Activated CD4-positive, CD25-positive, alpha-beta regulatory T cell treated with anti-CD3 and anti-CD28 coated beads, Interleukin-2, amount 50 U/mL, for 16 hours (primary cell): ENCODE data around the gene CATSPERD.

Experiments used
- DNase-seq: peaks from one replicate; pipeline ENCODE4 v3.0.0-alpha.2; 2020; ENCODE audit warnings: low read depth, low spot score

CATSPERD gene

GRCh38 chr19:5719961-5720790 lies at the start of gene CATSPERD, which contains the start of gene LONP1:
TSS of gene CATSPERD (plus strand) at chr19:5720637. CDS start at chr19:5720738, 101 bp downstream.
TSS of gene LONP1 (minus strand) at chr19:5720146. CDS start at chr19:5720132, 14 bp downstream.
- DNase-seq = peak; percentile 97

- no peak for DNase-seq
These were observed 48.8 kb upstream of the CATSPERD start for GRCh38 chr19:5671600-5671999.

- DNase-seq = no peak
These were observed 47.6 kb upstream of the CATSPERD start for GRCh38 chr19:5672708-5673459.

GRCh38 chr19:5673752-5674151 lies 46.7 kb upstream of the CATSPERD start:
- no peak for DNase-seq

GRCh38 chr19:5674714-5675113 lies 45.7 kb upstream of the CATSPERD start:
- no peak for DNase-seq

GRCh38 chr19:5676105-5676771 lies 44.2 kb upstream of the CATSPERD start:
- no peak for DNase-seq

GRCh38 chr19:5676772-5677105 lies 43.7 kb upstream of the CATSPERD start:
- DNase-seq = no peak

- DNase-seq = no peak
These were observed 43.3 kb upstream of the CATSPERD start for GRCh38 chr19:5677136-5677535.

- no peak for DNase-seq
These were observed 42.9 kb upstream of the CATSPERD start for GRCh38 chr19:5677580-5677979.

GRCh38 chr19:5678071-5678718 lies 42.2 kb upstream of the CATSPERD start:
- no peak for DNase-seq

- no peak for DNase-seq
These were observed 41.0 kb upstream of the CATSPERD start for GRCh38 chr19:5679289-5680083.

GRCh38 chr19:5680084-5680436 lies 40.4 kb upstream of the CATSPERD start:
- no peak for DNase-seq

- DNase-seq = peak; percentile 97
These were observed 39.7 kb upstream of the CATSPERD start, which contains the start of the genes HSD11B1L and MICOS13 for GRCh38 chr19:5680437-5681368. TSS of gene HSD11B1L (plus strand) at chr19:5681027. CDS start at chr19:5684833, 3,806 bp downstream. TSS of gene MICOS13 (minus strand) at chr19:5680516. CDS start at chr19:5680486, 30 bp downstream.

- DNase-seq = no peak
These were observed 38.9 kb upstream of the CATSPERD start for GRCh38 chr19:5681391-5682106.

- DNase-seq = no peak
These were observed 38.3 kb upstream of the CATSPERD start for GRCh38 chr19:5682107-5682482.

GRCh38 chr19:5683177-5683886 lies 37.1 kb upstream of the CATSPERD start:
- DNase-seq = no peak

GRCh38 chr19:5684694-5685430 lies 35.6 kb upstream of the CATSPERD start:
- no peak for DNase-seq

GRCh38 chr19:5686326-5686646 lies 34.2 kb upstream of the CATSPERD start:
- no peak for DNase-seq
